Muscle of leg (tissue), 9 donors: ENCODE measurements around the gene FRS3. TPM values are rescaled to one million over a fixed set of nuclear protein-coding genes. Genes with fewer than 3 reads are reported as not detected.

Source experiments
- polyA plus RNA-seq, 8 donors: library from polyadenylated mRNA; unstranded; fragments of 120-200 nt; gene quantifications; one replicate each; pipeline versions ENCODE4 v1.2.1 to v1.2.3, GENCODE V29; 2013; ENCODE audit warnings: inconsistent platforms in 1 of 8, low replicate concordance in 1 of 8; ENCODE audit not compliant: insufficient read length in 8 of 8, insufficient read depth in 1 of 8
- total RNA-seq: library from RNA; stranded (reverse); fragments of 120-200 nt; gene quantifications from one replicate; pipeline ENCODE4 v1.2.4, GENCODE V29; 2013

The FRS3 gene
- total and polyA plus RNA-seq, 9 donors = 3.5 to 9.4 (median 7.3) TPM

Other genes with a start within 250 kb of the FRS3 start
- gene FOXP4, start 233.5 kb downstream of the FRS3 start, total RNA-seq = 3.0 TPM
- gene FOXP4, start 233.5 kb downstream of the FRS3 start, polyA plus RNA-seq = 10 to 100 TPM; 11.3 to 25.7 (median 14.7) TPM
- gene MDFI, start 141.4 kb downstream of the FRS3 start, total RNA-seq = 77.4 TPM
- gene MDFI, start 141.4 kb downstream of the FRS3 start, polyA plus RNA-seq = 10 to 100 TPM; 47.7 to 86.3 (median 74.8) TPM
- 6.9 TPM for gene TFEB, start 44.3 kb downstream of the FRS3 start, total RNA-seq
- gene TFEB, start 44.3 kb downstream of the FRS3 start, polyA plus RNA-seq = 10 to 100 TPM in 1 of 8 donors, 1 to 10 TPM in 7; 6.1 to 12.3 (median 7.6) TPM
- gene PGC, start 32.5 kb downstream of the FRS3 start, total RNA-seq = not detected
- under 1 TPM in 3 of 8 donors, not detected in 5; 0.21 to 0.41 (median 0.39) TPM for gene PGC, start 32.5 kb downstream of the FRS3 start, polyA plus RNA-seq
- gene PRICKLE4, start 882 bp upstream of the FRS3 start, total RNA-seq = 2.6 TPM
- 1 to 10 TPM; 1.7 to 6.4 (median 2.7) TPM for gene PRICKLE4, start 882 bp upstream of the FRS3 start, polyA plus RNA-seq
- 134 TPM for gene TOMM6, start 7.8 kb upstream of the FRS3 start, total RNA-seq
- 100 to 1,000 TPM; 149 to 178 (median 169) TPM for gene TOMM6, start 7.8 kb upstream of the FRS3 start, polyA plus RNA-seq
- 2.7 TPM for gene USP49, start 115.5 kb upstream of the FRS3 start, total RNA-seq
- 1 to 10 TPM; 4.6 to 6.4 (median 5.1) TPM for gene USP49, start 115.5 kb upstream of the FRS3 start, polyA plus RNA-seq
- gene MED20, start 141.2 kb upstream of the FRS3 start, total RNA-seq = 17.8 TPM
- gene MED20, start 141.2 kb upstream of the FRS3 start, polyA plus RNA-seq = 10 to 100 TPM; 16.1 to 21.2 (median 18.9) TPM
- gene BYSL, start 141.6 kb upstream of the FRS3 start, total RNA-seq = 12.2 TPM
- gene BYSL, start 141.6 kb upstream of the FRS3 start, polyA plus RNA-seq = 10 to 100 TPM; 33.0 to 45.7 (median 39.2) TPM
- gene CCND3, start 161.9 kb upstream of the FRS3 start, total RNA-seq = 30.2 TPM
- 10 to 100 TPM; 65.7 to 99.9 (median 83.6) TPM for gene CCND3, start 161.9 kb upstream of the FRS3 start, polyA plus RNA-seq